Choroid plexus epithelial cell (primary cell): ENCODE results near the gene COL4A6.
A peak's percentile ranks its signal among the peaks of the same experiment; 100 is the strongest.

Source experiments
- DNase-seq: peaks from one replicate; pipeline ENCODE4 v3.0.0-alpha.2; 2010; ENCODE audit warnings: low read depth
- H3K4me3 ChIP-seq: 2 replicates; pipeline ENCODE4 v1.5.1; 2011; ENCODE audit warnings: low read depth, mild to moderate bottlenecking, control low read depth, low read length, moderate library complexity
- TF ChIP-seq, protein P1 (sequence below): conservative IDR thresholded peaks from 2 replicates; pipeline ENCODE4 v1.5.1; 2011; ENCODE audit warnings: low read depth, mild to moderate bottlenecking, control low read depth, inconsistent platforms, low read length, moderate library complexity

The COL4A6 gene

GRCh38 chrX:108203540-108203939, 234.7 kb downstream of the COL4A6 start:
- no peak for DNase-seq
- TF ChIP-seq, protein P1, sequence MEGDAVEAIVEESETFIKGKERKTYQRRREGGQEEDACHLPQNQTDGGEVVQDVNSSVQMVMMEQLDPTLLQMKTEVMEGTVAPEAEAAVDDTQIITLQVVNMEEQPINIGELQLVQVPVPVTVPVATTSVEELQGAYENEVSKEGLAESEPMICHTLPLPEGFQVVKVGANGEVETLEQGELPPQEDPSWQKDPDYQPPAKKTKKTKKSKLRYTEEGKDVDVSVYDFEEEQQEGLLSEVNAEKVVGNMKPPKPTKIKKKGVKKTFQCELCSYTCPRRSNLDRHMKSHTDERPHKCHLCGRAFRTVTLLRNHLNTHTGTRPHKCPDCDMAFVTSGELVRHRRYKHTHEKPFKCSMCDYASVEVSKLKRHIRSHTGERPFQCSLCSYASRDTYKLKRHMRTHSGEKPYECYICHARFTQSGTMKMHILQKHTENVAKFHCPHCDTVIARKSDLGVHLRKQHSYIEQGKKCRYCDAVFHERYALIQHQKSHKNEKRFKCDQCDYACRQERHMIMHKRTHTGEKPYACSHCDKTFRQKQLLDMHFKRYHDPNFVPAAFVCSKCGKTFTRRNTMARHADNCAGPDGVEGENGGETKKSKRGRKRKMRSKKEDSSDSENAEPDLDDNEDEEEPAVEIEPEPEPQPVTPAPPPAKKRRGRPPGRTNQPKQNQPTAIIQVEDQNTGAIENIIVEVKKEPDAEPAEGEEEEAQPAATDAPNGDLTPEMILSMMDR, result no peak
- H3K4me3 ChIP-seq, result no peak overlapping the region

DNA sequence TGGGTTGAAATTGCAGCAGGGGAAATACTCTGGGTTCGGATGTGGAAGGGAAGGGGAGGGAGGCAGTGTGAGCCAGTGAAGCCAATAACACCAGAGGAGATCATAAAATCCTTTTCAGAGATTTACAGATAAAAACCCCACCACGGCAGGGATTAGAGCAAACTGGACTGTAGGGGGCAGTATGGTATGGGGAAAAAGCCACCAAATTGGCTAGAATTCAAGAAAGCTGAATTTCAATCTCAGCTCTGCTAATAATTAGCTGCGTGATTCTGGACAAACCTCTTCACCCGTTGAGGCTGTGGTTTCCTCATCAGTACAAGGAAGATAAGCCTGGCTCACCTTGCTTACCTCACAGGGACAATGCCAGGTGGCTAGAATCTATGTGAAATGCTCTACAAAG, 238.5 kb downstream of the COL4A6 start:
- TF ChIP-seq, protein P1, result peak; percentile 67
- DNase-seq, result peak; percentile 62
- no peak overlapping the region for H3K4me3 ChIP-seq

DNA sequence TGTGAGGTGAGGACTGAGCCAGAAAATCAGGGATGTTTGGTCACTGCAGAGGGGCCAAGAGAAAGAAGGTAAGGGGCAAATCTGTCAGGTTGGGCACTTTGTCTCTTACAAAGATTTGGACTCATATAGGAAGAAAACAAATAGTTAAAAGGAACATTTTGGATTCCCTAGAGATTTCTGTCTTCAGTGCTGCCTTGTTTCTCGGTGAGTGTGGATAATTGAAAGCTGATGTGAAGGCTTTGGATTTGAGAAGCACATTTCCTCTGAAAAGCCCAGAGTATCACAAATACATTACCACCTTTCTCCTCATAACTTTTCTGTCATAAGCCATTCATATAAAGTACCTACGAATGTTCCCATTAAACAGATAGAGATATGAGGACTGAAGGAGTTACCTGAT, 239.2 kb downstream of the COL4A6 start:
- no peak for DNase-seq
- no peak overlapping the region for H3K4me3 ChIP-seq
- TF ChIP-seq, protein P1, result no peak

GRCh38 chrX:108198420-108198819, 239.8 kb downstream of the COL4A6 start:
- no peak overlapping the region for H3K4me3 ChIP-seq
- peak; percentile 78 for DNase-seq
- TF ChIP-seq, protein P1, result no peak

DNA sequence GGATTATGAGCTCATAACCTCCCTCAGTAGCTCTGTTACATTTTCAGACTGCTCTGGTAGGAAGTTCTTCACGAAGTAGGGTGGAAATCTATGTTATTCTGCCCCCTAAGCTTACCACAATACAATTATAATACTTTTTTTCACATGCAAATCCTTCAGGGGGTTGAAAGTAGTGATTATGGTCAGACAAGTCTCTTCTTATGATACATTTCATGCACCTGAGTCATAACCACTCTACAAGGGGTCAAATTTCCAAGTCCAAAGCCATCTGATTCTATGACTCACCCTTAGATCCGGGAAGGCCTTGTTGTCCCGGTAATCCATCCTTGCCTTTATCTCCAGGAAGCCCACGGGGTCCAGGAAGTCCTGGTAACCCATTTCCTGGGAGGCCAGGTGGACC, 251.4 kb downstream of the COL4A6 start:
- no peak overlapping the region for H3K4me3 ChIP-seq
- TF ChIP-seq, protein P1, result no peak
- DNase-seq, result peak; percentile 85

DNA sequence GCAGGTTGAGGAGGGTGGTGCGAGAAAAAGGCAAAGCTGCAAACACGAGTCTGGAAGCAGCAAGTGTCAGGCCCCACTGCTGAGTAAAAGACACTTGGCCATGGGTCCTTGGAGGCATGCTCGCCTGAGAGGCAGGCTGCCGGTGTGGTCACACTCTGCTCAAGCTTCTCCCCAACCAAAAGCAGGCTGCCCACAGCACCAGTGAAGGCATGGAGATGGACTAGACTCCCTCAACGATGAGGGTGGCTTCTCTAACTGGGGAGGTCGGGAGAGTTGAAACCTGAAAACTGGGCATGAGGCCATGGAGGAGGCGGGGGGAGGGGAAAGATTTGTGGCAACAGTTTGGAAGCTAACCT, 260.1 kb downstream of the COL4A6 start:
- no peak overlapping the region for H3K4me3 ChIP-seq
- TF ChIP-seq, protein P1, result no peak
- DNase-seq, result no peak

DNA sequence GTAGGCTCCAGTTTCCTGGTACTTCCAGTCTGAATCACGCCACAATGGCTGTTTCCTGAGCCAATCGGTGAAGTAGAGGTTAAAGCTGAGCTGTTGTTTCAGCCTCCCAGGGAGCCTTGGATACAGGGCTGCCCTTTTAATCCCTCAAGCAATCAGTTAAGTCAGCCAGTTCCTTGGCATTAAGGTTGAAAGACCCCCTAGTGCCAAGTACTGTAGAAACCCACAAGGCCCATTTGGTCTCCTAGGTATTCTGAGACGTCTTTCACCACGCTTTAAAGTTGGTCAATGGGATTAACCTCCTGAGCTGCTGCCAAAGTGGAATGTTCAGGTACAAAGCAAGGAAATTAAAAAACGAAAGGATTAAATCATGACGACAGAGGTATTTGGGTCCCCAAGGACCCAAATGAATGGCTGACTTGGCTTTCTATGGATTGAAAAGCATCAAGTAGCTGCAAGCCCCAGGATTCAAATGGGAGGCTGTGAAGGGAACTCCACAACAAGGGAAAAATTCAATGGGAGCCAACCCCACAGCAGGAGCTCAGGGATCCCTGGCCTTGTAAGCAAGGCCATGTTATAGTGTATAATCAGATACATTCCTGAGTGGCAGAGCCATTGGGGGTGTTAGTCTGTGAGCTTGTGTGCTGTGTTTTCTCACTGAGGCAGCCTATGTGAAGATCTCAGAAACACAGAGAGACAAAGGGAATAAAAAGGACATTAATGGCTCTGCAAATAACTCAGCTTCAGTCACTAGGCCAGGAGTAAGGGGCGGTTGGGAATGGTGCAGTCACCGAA, 260.7 kb downstream of the COL4A6 start:
- H3K4me3 ChIP-seq, result no peak overlapping the region
- DNase-seq, result peak; percentile 33
- TF ChIP-seq, protein P1, result no peak
